Measurements from ENCODE around the gene NAB1. TPM values are rescaled to one million over a fixed set of nuclear protein-coding genes. Genes with fewer than 3 reads are reported as not detected.

The NAB1 gene
- total and polyA plus RNA-seq, 2 experiments from 2014 or later = 10.4 to 40.2 TPM

GRCh38 chr2:190641469-190641868 lies 7.4 kb upstream of the NAB1 start (continued):
- TF ChIP-seq ZNF462 (CRISPR knock-in tag; IDR thresholded peaks at IDR 0.05) (no peak), CTCF (conservative IDR thresholded peaks at IDR 0.05; ENCODE audit: low read depth in 2 of 2) (no peak), EZH2phosphoT487 (IDR thresholded peaks at IDR 0.05; ENCODE audit: unreplicated experiment) (no peak)

GRCh38 chr2:190646780-190647522 lies 1.9 kb upstream of the NAB1 start:
- Histone ChIP-seq H3K9me2 (ENCODE audit: insufficient read depth) (no peaks in the 10 kb centered on the region), H3K4me2 (no peak overlapping the region; the same call in 1 of the 2 replicates), H3K27me3 (ENCODE audit: insufficient read depth) (peaks cover 31% of the 10 kb centered on the region), H4K20me1 (replicated peaks; ENCODE audit: insufficient read depth) (no peaks in the 10 kb centered on the region), H3K4me1 (ENCODE audit: insufficient read depth) (peaks cover 11% of the 10 kb centered on the region; the same call in 1 of the 2 replicates), H3K27ac (ENCODE audit: low read depth) (no peak overlapping the region), H3K36me3 (ENCODE audit: insufficient read depth) (no peaks in the 10 kb centered on the region), H3K79me2 (replicated peaks; ENCODE audit: insufficient read depth) (peaks cover 20% of the 10 kb centered on the region), H3F3A (replicated peaks; ENCODE audit: low read depth) (0 out of 2 replicates have a peak, but pooled peaks cover 7% of the 10 kb centered on the region), H3K4me3 (no peak overlapping the region), H2AFZ (no peak overlapping the region)
- ATAC-seq (no peak), DNase-seq (ENCODE audit: low spot score) (no peak)
- Mint-ChIP-seq H3K27me3 (ENCODE audit: insufficient read depth, low read depth, poor library complexity) (peaks cover 4% of the 10 kb centered on the region), H3K4me1 (peaks cover 19% of the 10 kb centered on the region; the same call in 2 of the 3 replicates), H3K36me3 (ENCODE audit: low read depth) (no peaks in the 10 kb centered on the region), H3K27ac (no peak overlapping the region), H3K4me3 (no peak overlapping the region), H3K9me3 (no peaks in the 10 kb centered on the region)
- TF ChIP-seq ZNF114 (CRISPR knock-in tag; IDR thresholded peaks at IDR 0.05) = no peak
- TF ChIP-seq ZNF331 (CRISPR knock-in tag; IDR thresholded peaks at IDR 0.05; ENCODE audit: low read depth) = no peak
- TF ChIP-seq EZH2phosphoT487 (IDR thresholded peaks at IDR 0.05; ENCODE audit: unreplicated experiment) = no peak
- TF ChIP-seq NANOG (IDR thresholded peaks at IDR 0.05; ENCODE audit: borderline replicate concordance) = no peak
- TF ChIP-seq CTCF (conservative IDR thresholded peaks at IDR 0.05; ENCODE audit: low read depth in 2 of 2) = no peak
- TF ChIP-seq REST (IDR thresholded peaks at IDR 0.05; ENCODE audit: unreplicated experiment) = no peak

Measured in GM23338 (cell line).